H9 (cell line): ENCODE results near the gene IFNL1. TPM values are rescaled to one million over a fixed set of nuclear protein-coding genes. Genes with fewer than 3 reads are reported as not detected.
"Not testable (repeated sequence)": the region's sequence is repeated elsewhere in the genome, so short reads cannot be mapped to it uniquely, and the experiment has no call there.

Experiments used
- DNase-seq: peaks from one replicate; pipeline ENCODE4 v3.0.0-alpha.2; 2017
- H2AFZ ChIP-seq: one replicate; pipeline ENCODE4 v1.6.1; 2013; ENCODE audit warnings: mild to moderate bottlenecking, low read length, control low read depth, moderate library complexity
- H2AK5ac ChIP-seq: 2 replicates; pipeline ENCODE4 v1.6.1; 2013; ENCODE audit warnings: low read length, control low read depth, mixed read lengths; ENCODE audit not compliant: insufficient read length
- H2BK120ac ChIP-seq: one replicate; pipeline ENCODE4 v1.6.1; 2013; ENCODE audit warnings: low read depth, mild to moderate bottlenecking, low read length, control low read depth, inconsistent platforms; ENCODE audit not compliant: poor library complexity, severe bottlenecking
- H2BK12ac ChIP-seq: 2 replicates; pipeline ENCODE4 v1.6.1; 2013; ENCODE audit warnings: low read length, control low read depth, mixed read lengths, low read depth; ENCODE audit not compliant: insufficient read length
- H2BK15ac ChIP-seq: 2 replicates; pipeline ENCODE4 v1.6.1; 2013; ENCODE audit warnings: low read depth, low read length, control low read depth
- H2BK20ac ChIP-seq: one replicate; pipeline ENCODE4 v1.6.1; 2013; ENCODE audit warnings: low read depth, mild to moderate bottlenecking, low read length, control low read depth, inconsistent platforms; ENCODE audit not compliant: poor library complexity, severe bottlenecking
- H2BK5ac ChIP-seq: 2 replicates; pipeline ENCODE4 v1.6.1; 2013; ENCODE audit warnings: low read length, control low read depth, mixed read lengths; ENCODE audit not compliant: insufficient read length
- H3K14ac ChIP-seq: 2 replicates; pipeline ENCODE4 v1.6.1; 2013; ENCODE audit warnings: low read length, control low read depth; ENCODE audit not compliant: insufficient read depth
- H3K18ac ChIP-seq: 2 replicates; pipeline ENCODE4 v1.6.1; 2013; ENCODE audit warnings: low read depth, mild to moderate bottlenecking, mixed read lengths, low read length, control low read depth; ENCODE audit not compliant: insufficient read length
- H3K23ac ChIP-seq: 2 replicates; pipeline ENCODE4 v1.6.1; 2013; ENCODE audit warnings: low read length, control low read depth, mixed read lengths, low read depth; ENCODE audit not compliant: insufficient read length
- H3K23me2 ChIP-seq: 2 replicates; pipeline ENCODE4 v1.6.1; 2013; ENCODE audit warnings: low read depth, mild to moderate bottlenecking, mixed read lengths, low read length, control low read depth; ENCODE audit not compliant: insufficient read length, poor library complexity, severe bottlenecking
- H3K27ac ChIP-seq: 2 replicates; pipeline ENCODE4 v1.5.1; 2013; ENCODE audit warnings: low read length, control low read depth, mixed read lengths, low read depth; ENCODE audit not compliant: insufficient read length
- H3K27me3 ChIP-seq: 2 replicates; pipeline ENCODE4 v1.6.1; 2013; ENCODE audit warnings: low read length, control low read depth, inconsistent platforms; ENCODE audit not compliant: insufficient read depth
- H3K4ac ChIP-seq: 2 replicates; pipeline ENCODE4 v1.6.1; 2013; ENCODE audit warnings: low read depth, mild to moderate bottlenecking, control low read depth, inconsistent platforms, low read length, moderate library complexity
- H3K4me1 ChIP-seq: 2 replicates; pipeline ENCODE4 v1.6.1; 2013; ENCODE audit warnings: low read length, control low read depth, inconsistent platforms; ENCODE audit not compliant: insufficient read depth
- H3K4me2 ChIP-seq: 2 replicates; pipeline ENCODE4 v1.6.1; 2013; ENCODE audit warnings: low read length, control low read depth, mixed read lengths; ENCODE audit not compliant: insufficient read length, insufficient read depth
- H3K56ac ChIP-seq: 2 replicates; pipeline ENCODE4 v1.6.1; 2013; ENCODE audit warnings: low read depth, mild to moderate bottlenecking, mixed read lengths, low read length, control low read depth; ENCODE audit not compliant: insufficient read length
- H3K79me1 ChIP-seq: 2 replicates; pipeline ENCODE4 v1.6.1; 2013; ENCODE audit warnings: low read depth, mild to moderate bottlenecking, moderate library complexity, low read length, control low read depth, inconsistent platforms; ENCODE audit not compliant: insufficient read depth, poor library complexity, severe bottlenecking
- H3K79me2 ChIP-seq: 2 replicates; pipeline ENCODE4 v1.6.1; 2013; ENCODE audit warnings: low read length, control low read depth, inconsistent platforms; ENCODE audit not compliant: insufficient read depth
- H3K9ac ChIP-seq: 2 replicates; pipeline ENCODE4 v1.6.1; 2013; ENCODE audit warnings: low read length, control low read depth, mixed read lengths; ENCODE audit not compliant: insufficient read length; ENCODE audit errors: extremely low read depth
- H3K9me3 ChIP-seq: one replicate; pipeline ENCODE4 v1.6.1; 2013; ENCODE audit warnings: low read depth, low read length, inconsistent platforms; ENCODE audit not compliant: control insufficient read depth
- H3T11ph ChIP-seq: one replicate; pipeline ENCODE4 v1.6.1; 2013; ENCODE audit warnings: mild to moderate bottlenecking, low read length, control low read depth, inconsistent platforms
- H4K20me1 ChIP-seq: one replicate; pipeline ENCODE4 v1.6.1; 2013; ENCODE audit not compliant: control insufficient read depth, insufficient read length, insufficient read depth
- H4K5ac ChIP-seq: 2 replicates; pipeline ENCODE4 v1.6.1; 2013; ENCODE audit warnings: low read depth, mild to moderate bottlenecking, mixed read lengths, low read length, control low read depth; ENCODE audit not compliant: insufficient read length
- H4K8ac ChIP-seq: replicated peaks from 2 replicates; pipeline ENCODE4 v1.6.1; 2013; ENCODE audit warnings: low read length, control low read depth, mixed read lengths, low read depth; ENCODE audit not compliant: insufficient read length
- H4K91ac ChIP-seq: 2 replicates; pipeline ENCODE4 v1.6.1; 2013; ENCODE audit warnings: low read depth, mild to moderate bottlenecking, moderate library complexity, mixed read lengths, low read length, control low read depth; ENCODE audit not compliant: insufficient read length
- H3K27ac Mint-ChIP-seq, 3 experiments: 2 replicates in 2 of 3; 3 replicates in 1 of 3; pipeline ENCODE4 v1.8.0; 2020 to 2021; ENCODE audit warnings: mixed read lengths in 3 of 3, mild to moderate bottlenecking in 1 of 3, moderate library complexity in 1 of 3
- H3K27me3 Mint-ChIP-seq: 2 replicates; pipeline ENCODE4 v1.8.0; 2021; ENCODE audit warnings: low read depth, mild to moderate bottlenecking, moderate library complexity, mixed read lengths
- H3K36me3 Mint-ChIP-seq, 3 experiments: 2 replicates in 2 of 3; 3 replicates in 1 of 3; pipeline ENCODE4 v1.8.0; 2020 to 2021; ENCODE audit warnings: low read depth in 3 of 3, mixed read lengths in 3 of 3; ENCODE audit not compliant: insufficient read depth in 1 of 3
- H3K4me1 Mint-ChIP-seq, 2 experiments: 2 replicates each; pipeline ENCODE4 v1.8.0; 2020; ENCODE audit warnings: mixed read lengths in 2 of 2
- H3K4me3 Mint-ChIP-seq, 2 experiments: 2 replicates in 1 of 2; 3 replicates in 1 of 2; pipeline ENCODE4 v1.8.0; 2020 to 2021; ENCODE audit warnings: mild to moderate bottlenecking in 2 of 2, mixed read lengths in 2 of 2, moderate library complexity in 1 of 2
- H3K9me3 Mint-ChIP-seq, 2 experiments: 2 replicates in 1 of 2; 3 replicates in 1 of 2; pipeline ENCODE4 v1.8.0; 2020; ENCODE audit warnings: mild to moderate bottlenecking in 2 of 2, mixed read lengths in 2 of 2, moderate library complexity in 1 of 2
- WGBS: extraction: QIAGEN DNeasy Blood & Tissue Kit; methylation state at CpG from one replicate; pipeline ENCODE4 v1.1.7; 2013; ENCODE audit warnings: missing lambda C conversion rate, low lambda C conversion rate, mixed read lengths; ENCODE audit not compliant: insufficient read length; ENCODE audit errors: extremely low coverage; 5-methylcytosine and 5-hydroxymethylcytosine counted together
- total RNA-seq: library from RNA; stranded (reverse); gene quantifications from 2 replicates; pipeline ENCODE4 v1.2.1, GENCODE V29; 2021
- TF ChIP-seq, protein P1 (sequence below): fragments of 200-600 bp; sonication (generic); conservative IDR thresholded peaks from 3 replicates; pipeline ENCODE4 v1.8.0; 2021; ENCODE audit warnings: antibody characterized with exemption, mild to moderate bottlenecking

Gene IFNL1
- total RNA-seq, 1 experiment from 2014 or later = not detected

DNA sequence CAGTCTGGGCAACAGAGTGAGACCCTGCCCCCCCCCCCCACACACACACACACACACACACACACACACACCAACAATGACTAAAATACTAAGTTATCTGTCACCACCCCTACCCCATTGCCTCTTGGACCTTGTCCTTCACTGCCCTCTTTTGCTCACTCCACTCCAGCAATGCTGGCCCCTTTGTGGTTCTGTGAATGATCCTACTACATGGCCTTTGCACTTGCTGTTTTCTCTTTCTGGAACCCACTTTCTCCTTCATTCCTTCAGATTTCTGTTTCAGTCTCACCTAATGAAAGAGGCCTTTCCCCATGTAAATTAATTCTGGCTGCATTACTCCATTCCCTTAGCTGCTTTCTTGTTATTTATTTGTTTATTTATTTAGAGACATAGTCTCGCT is 43.5 kb downstream of the IFNL1 start:
- no peak overlapping the region for H4K8ac ChIP-seq
- no peaks in the 10 kb centered on the region for H4K20me1 ChIP-seq
- no peak overlapping the region for H3K9ac ChIP-seq
- no peaks in the 10 kb centered on the region for H3K27me3 ChIP-seq
- H3K18ac ChIP-seq = no peak overlapping the region
- no peak overlapping the region for H2AFZ ChIP-seq
- no peak overlapping the region for H3K4me2 ChIP-seq
- Mint-ChIP-seq H3K27ac (no peak overlapping the region), H3K4me1 (peaks cover 27 to 32% of the 10 kb centered on the region in 2 experiments), H3K9me3 (no peaks in the 10 kb centered on the region; a peak in 1 of 5 replicates), H3K4me3 (peak overlapping the region; percentile 14 to 55; a peak in 2 of 5 replicates), H3K36me3 (peaks cover 2 to 8% (median 6%) of the 10 kb centered on the region in 3 experiments; a peak in 5 of 7 replicates), H3K27me3 (peaks cover 28% of the 10 kb centered on the region)
- H4K5ac ChIP-seq = no peak overlapping the region
- H3K4ac ChIP-seq = no peak overlapping the region
- H3T11ph ChIP-seq = no peak overlapping the region
- no peak overlapping the region for H2BK20ac ChIP-seq
- no CpG with 5 or more reads among the region's 1 CpG for WGBS
- H2BK15ac ChIP-seq = no peak overlapping the region
- no peak for DNase-seq
- H2BK12ac ChIP-seq = no peak overlapping the region
- no peak overlapping the region for H4K91ac ChIP-seq
- H2BK120ac ChIP-seq = no peak overlapping the region
- no peak overlapping the region for H3K27ac ChIP-seq
- H3K23ac ChIP-seq = no peak overlapping the region
- no peak overlapping the region for H2AK5ac ChIP-seq
- no peaks in the 10 kb centered on the region for H3K4me1 ChIP-seq
- H3K56ac ChIP-seq = no peak overlapping the region
- H3K9me3 ChIP-seq = no peaks in the 10 kb centered on the region
- H3K23me2 ChIP-seq = peaks cover 14% of the 10 kb centered on the region
- peaks cover 4% of the 10 kb centered on the region for H3K79me1 ChIP-seq
- no peaks in the 10 kb centered on the region; the same call in 1 of the 2 replicates for H3K79me2 ChIP-seq
- TF ChIP-seq, protein P1, sequence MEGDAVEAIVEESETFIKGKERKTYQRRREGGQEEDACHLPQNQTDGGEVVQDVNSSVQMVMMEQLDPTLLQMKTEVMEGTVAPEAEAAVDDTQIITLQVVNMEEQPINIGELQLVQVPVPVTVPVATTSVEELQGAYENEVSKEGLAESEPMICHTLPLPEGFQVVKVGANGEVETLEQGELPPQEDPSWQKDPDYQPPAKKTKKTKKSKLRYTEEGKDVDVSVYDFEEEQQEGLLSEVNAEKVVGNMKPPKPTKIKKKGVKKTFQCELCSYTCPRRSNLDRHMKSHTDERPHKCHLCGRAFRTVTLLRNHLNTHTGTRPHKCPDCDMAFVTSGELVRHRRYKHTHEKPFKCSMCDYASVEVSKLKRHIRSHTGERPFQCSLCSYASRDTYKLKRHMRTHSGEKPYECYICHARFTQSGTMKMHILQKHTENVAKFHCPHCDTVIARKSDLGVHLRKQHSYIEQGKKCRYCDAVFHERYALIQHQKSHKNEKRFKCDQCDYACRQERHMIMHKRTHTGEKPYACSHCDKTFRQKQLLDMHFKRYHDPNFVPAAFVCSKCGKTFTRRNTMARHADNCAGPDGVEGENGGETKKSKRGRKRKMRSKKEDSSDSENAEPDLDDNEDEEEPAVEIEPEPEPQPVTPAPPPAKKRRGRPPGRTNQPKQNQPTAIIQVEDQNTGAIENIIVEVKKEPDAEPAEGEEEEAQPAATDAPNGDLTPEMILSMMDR = no peak
- no peak overlapping the region for H3K14ac ChIP-seq
- H2BK5ac ChIP-seq = no peak overlapping the region

DNA sequence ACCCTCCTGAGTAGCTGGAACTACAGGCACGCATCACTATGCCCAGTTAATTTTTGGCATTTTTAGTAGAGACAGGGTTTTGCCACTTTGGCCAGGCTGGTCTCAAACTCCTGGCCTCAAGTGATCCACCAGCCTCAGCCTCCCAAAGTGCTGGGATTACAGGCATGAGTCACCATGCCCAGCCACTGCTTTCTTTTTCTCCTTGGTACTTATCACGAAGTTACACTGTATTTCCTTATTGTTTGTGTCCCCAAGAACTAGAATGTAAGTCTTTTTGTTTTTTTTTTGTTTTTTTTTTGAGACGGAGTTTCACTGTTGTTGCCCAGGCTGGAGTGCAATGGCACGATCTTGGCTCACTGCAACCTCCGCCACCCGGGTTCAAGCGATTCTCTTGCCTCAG is 43.9 kb downstream of the IFNL1 start:
- H3K79me2 ChIP-seq, H3K27ac Mint-ChIP-seq, H3K18ac ChIP-seq, H2BK5ac ChIP-seq, H3K56ac ChIP-seq, H3T11ph ChIP-seq, H3K23ac ChIP-seq, H2AFZ ChIP-seq, H3K9ac ChIP-seq, H2BK12ac ChIP-seq, H3K9me3 ChIP-seq, H3K14ac ChIP-seq, H3K79me1 ChIP-seq, H3K4me2 ChIP-seq, H4K91ac ChIP-seq, DNase-seq, H4K8ac ChIP-seq, H4K5ac ChIP-seq, H2AK5ac ChIP-seq, H3K4me1 ChIP-seq, H2BK20ac ChIP-seq, H3K9me3 Mint-ChIP-seq, H3K27me3 ChIP-seq, H3K4ac ChIP-seq, H2BK120ac ChIP-seq, H3K27ac ChIP-seq, H2BK15ac ChIP-seq, H4K20me1 ChIP-seq: not testable (repeated sequence)
- peaks cover 14% of the 10 kb centered on the region for H3K23me2 ChIP-seq
- peaks cover 2 to 11% (median 6%) of the 10 kb centered on the region in 3 experiments; a peak in 6 of 7 replicates for H3K36me3 Mint-ChIP-seq
- no CpG with 5 or more reads among the region's 7 CpGs for WGBS
- H3K27me3 Mint-ChIP-seq = peaks cover 24% of the 10 kb centered on the region
- H3K4me3 Mint-ChIP-seq = peak overlapping the region; percentile 14 to 55; a peak in 2 of 5 replicates
- H3K4me1 Mint-ChIP-seq = peaks cover 27 to 32% of the 10 kb centered on the region in 2 experiments
